ENCODE measurements around the gene RELN. TPM values are rescaled to one million over a fixed set of nuclear protein-coding genes. Genes with fewer than 3 reads are reported as not detected.

Gene RELN
- total and polyA plus RNA-seq, 2 of the 13 experiments (the other 11 are each of a cell fraction or from before 2014, with no cell fraction given), result 315 to 332 TPM

DNA sequence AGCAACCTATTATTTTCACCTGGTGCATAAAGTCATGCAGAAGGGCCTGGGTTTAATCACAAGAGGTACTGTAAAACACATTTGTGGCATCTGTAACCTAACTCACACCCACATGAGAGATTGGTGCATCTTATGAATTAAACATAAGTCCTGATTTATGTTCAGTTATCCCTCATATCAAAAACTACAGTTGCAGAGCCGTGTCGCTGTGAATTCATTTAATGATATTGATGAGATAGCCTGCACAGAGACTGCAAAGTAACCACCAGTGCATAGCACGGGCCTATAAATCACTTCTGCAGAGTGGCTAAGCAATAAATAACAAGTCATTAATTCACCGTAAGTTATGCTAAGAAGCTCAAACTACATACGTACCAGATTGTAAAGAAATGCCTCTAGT lies 178.2 kb downstream of the RELN start:
- no peak overlapping the region for H3K9ac ChIP-seq (ENCODE audit: insufficient read depth, low read depth, low read length)
- H4K20me1 ChIP-seq (ENCODE audit: insufficient read depth, low read length), result no peaks in the 10 kb centered on the region
- intact Hi-C loops (cut with micrococcal nuclease; ENCODE audit: unreplicated experiment), result no loop called here
- in situ Hi-C loops (cut with HindIII; ENCODE audit: extremely low pct_ligation_motif_present, low pct_unique_long_range_greater_than_20kb), result no loop called here
- BruUV-seq (replicated peaks), result no TSS peak
- no peak overlapping the region for H3K4me2 ChIP-seq (ENCODE audit: low read depth, low read length)
- ChIA-PET POLR2A (no interaction called here), CTCF (ENCODE audit: low intra/inter-chr PET ratio, low total read pairs) (no interaction called here)
- no peaks in the 10 kb centered on the region; a peak in 2 of 5 replicates for H3K36me3 ChIP-seq (replicated peaks in 1 of 2; ENCODE audit: control insufficient read depth in 1 of 2, insufficient read depth in 2 of 2, low read length in 2 of 2)
- FAIRE-seq, result no peak
- H2AFZ ChIP-seq (ENCODE audit: low read length), result no peak overlapping the region
- no peak for DNase-seq (ENCODE audit: low spot score)
- H3K79me2 ChIP-seq (ENCODE audit: insufficient read depth, low read length), result no peaks in the 10 kb centered on the region
- peaks cover 65% of the 10 kb centered on the region for H3K4me1 ChIP-seq (ENCODE audit: insufficient read depth, low read length)
- peak; percentile 54 for TF ChIP-seq RBM22 (optimal IDR thresholded peaks at IDR 0.05; ENCODE audit: low read length)
- no peak for TF ChIP-seq RARG (CRISPR knock-in tag; IDR thresholded peaks at IDR 0.05; ENCODE audit: low read depth)
- peak overlapping the region; percentile 62 for H3K27ac ChIP-seq (ENCODE audit: extremely low read length, insufficient read depth, low read length)
- H3K27me3 ChIP-seq (ENCODE audit: control insufficient read depth in 1 of 2, insufficient read depth in 2 of 2, low read length in 2 of 2), result no peaks in the 10 kb centered on the region
- no peak for ATAC-seq
- WGBS (ENCODE audit: low lambda C conversion rate), result 85% methylated on average over 5 of the region's 5 CpGs
- no peak overlapping the region for H3K4me3 ChIP-seq (replicated peaks in 1 of 3; ENCODE audit: insufficient read depth in 1 of 3, low read depth in 2 of 3, low read length in 3 of 3)
- no peaks in the 10 kb centered on the region for H3K9me3 ChIP-seq (ENCODE audit: low read length)

DNA sequence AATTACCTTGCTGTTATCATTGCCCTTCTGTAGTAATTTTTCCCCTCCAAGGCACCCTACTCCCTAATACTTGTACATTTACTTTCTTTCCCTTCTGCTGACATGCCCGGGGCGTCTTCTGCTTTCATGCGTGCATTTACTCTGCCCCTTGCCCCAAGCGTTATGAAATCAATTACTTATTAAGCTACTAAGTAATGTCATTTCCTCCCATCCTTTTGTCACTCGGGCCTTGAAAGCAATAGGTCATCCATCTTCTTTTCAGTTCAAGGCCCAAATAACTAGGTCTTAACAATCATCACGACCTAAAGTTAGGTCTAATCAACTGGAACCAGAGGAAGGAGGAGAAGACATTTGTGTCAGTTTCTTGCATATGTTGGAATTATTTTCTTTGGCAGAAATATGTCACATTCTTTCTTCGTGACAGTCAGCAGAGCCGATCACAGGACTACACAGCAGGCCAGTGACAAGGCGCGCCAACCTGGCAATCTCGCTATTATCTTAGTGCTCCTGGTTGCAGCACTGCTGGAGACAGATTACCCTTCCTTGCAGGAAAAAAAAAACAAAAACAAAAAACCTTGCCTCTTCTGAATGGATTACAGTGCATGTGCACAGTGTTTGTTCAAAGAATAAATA lies 179.2 kb downstream of the RELN start:
- no peaks in the 10 kb centered on the region for H3K9me3 ChIP-seq (ENCODE audit: low read length)
- no peaks in the 10 kb centered on the region for H3K27me3 ChIP-seq (ENCODE audit: control insufficient read depth in 1 of 2, insufficient read depth in 2 of 2, low read length in 2 of 2)
- peak overlapping the region; percentile 62 for H3K27ac ChIP-seq (ENCODE audit: extremely low read length, insufficient read depth, low read length)
- ATAC-seq (peak; percentile 83), FAIRE-seq (peak; percentile 47), DNase-seq (ENCODE audit: low spot score) (peak; percentile 59)
- H3K4me1 ChIP-seq (ENCODE audit: insufficient read depth, low read length), result peaks cover 56% of the 10 kb centered on the region
- no peaks in the 10 kb centered on the region for H3K79me2 ChIP-seq (ENCODE audit: insufficient read depth, low read length)
- H3K9ac ChIP-seq (ENCODE audit: insufficient read depth, low read depth, low read length), result no peak overlapping the region; the same call in none of the 2 replicates
- ChIA-PET CTCF (ENCODE audit: low intra/inter-chr PET ratio, low total read pairs) (no interaction called here), POLR2A (no interaction called here)
- no TSS peak for BruUV-seq (replicated peaks)
- H4K20me1 ChIP-seq (ENCODE audit: insufficient read depth, low read length), result no peaks in the 10 kb centered on the region
- peak overlapping the region; percentile 56 for H3K4me2 ChIP-seq (ENCODE audit: low read depth, low read length)
- WGBS (ENCODE audit: low lambda C conversion rate), result 22% methylated on average over 11 of the region's 11 CpGs
- no peaks in the 10 kb centered on the region; a peak in 2 of 5 replicates for H3K36me3 ChIP-seq (replicated peaks in 1 of 2; ENCODE audit: control insufficient read depth in 1 of 2, insufficient read depth in 2 of 2, low read length in 2 of 2)
- H3K4me3 ChIP-seq (replicated peaks in 1 of 3; ENCODE audit: insufficient read depth in 1 of 3, low read depth in 2 of 3, low read length in 3 of 3), result peak overlapping the region in 2 of 3 experiments; percentile 3 to 17; a peak in 2 of 6 replicates
- peak overlapping the region; percentile 22 for H2AFZ ChIP-seq (ENCODE audit: low read length)
- intact Hi-C loops (cut with micrococcal nuclease; ENCODE audit: unreplicated experiment) (no loop called here), in situ Hi-C loops (cut with HindIII; ENCODE audit: extremely low pct_ligation_motif_present, low pct_unique_long_range_greater_than_20kb) (no loop called here)
- TF ChIP-seq, protein P1, sequence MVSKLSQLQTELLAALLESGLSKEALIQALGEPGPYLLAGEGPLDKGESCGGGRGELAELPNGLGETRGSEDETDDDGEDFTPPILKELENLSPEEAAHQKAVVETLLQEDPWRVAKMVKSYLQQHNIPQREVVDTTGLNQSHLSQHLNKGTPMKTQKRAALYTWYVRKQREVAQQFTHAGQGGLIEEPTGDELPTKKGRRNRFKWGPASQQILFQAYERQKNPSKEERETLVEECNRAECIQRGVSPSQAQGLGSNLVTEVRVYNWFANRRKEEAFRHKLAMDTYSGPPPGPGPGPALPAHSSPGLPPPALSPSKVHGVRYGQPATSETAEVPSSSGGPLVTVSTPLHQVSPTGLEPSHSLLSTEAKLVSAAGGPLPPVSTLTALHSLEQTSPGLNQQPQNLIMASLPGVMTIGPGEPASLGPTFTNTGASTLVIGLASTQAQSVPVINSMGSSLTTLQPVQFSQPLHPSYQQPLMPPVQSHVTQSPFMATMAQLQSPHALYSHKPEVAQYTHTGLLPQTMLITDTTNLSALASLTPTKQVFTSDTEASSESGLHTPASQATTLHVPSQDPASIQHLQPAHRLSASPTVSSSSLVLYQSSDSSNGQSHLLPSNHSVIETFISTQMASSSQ (IDR thresholded peaks at IDR 0.05; ENCODE audit: low read depth), result peak; percentile 82
- TF ChIP-seq, protein P1 (CRISPR knock-in tag; IDR thresholded peaks at IDR 0.05; ENCODE audit: borderline replicate concordance), result peak; percentile 72; the same call in 1 of the 2 replicates
- TF ChIP-seq SOX5 (CRISPR knock-in tag; IDR thresholded peaks at IDR 0.05; ENCODE audit: borderline replicate concordance), result peak; percentile 54; the same call in 1 of the 2 replicates
- 0 out of 2 replicates have a peak, but pooled peaks have one; percentile 39 for TF ChIP-seq ZBTB38 (CRISPR knock-in tag; IDR thresholded peaks at IDR 0.05)
- TF ChIP-seq ZNF317 (CRISPR knock-in tag; IDR thresholded peaks at IDR 0.05), result 0 out of 2 replicates have a peak, but pooled peaks have one; percentile 27
- TF ChIP-seq HIVEP1 (CRISPR knock-in tag; IDR thresholded peaks at IDR 0.05), result no peak
- TF ChIP-seq, protein P2, sequence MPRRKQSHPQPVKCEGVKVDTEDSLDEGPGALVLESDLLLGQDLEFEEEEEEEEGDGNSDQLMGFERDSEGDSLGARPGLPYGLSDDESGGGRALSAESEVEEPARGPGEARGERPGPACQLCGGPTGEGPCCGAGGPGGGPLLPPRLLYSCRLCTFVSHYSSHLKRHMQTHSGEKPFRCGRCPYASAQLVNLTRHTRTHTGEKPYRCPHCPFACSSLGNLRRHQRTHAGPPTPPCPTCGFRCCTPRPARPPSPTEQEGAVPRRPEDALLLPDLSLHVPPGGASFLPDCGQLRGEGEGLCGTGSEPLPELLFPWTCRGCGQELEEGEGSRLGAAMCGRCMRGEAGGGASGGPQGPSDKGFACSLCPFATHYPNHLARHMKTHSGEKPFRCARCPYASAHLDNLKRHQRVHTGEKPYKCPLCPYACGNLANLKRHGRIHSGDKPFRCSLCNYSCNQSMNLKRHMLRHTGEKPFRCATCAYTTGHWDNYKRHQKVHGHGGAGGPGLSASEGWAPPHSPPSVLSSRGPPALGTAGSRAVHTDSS (CRISPR knock-in tag; conservative IDR thresholded peaks at IDR 0.05), result no peak
- no peak for TF ChIP-seq SOX13 (IDR thresholded peaks at IDR 0.05)
- peak in 1 of 2 experiments; percentile 73; a peak in 2 of 4 replicates for TF ChIP-seq SOX13 (CRISPR knock-in tag; conservative IDR thresholded peaks at IDR 0.05 in 1 of 2, IDR thresholded peaks at IDR 0.05 in 1 of 2)
